HG03378 (cell line): ENCODE data around the gene ORMDL1.

ENCODE experiments used
- ATAC-seq: cut with Tn5 transposase; IDR thresholded peaks from one replicate; pipeline ENCODE4 v1.9.1; 2021; ENCODE audit warnings: mild to moderate bottlenecking, moderate library complexity; ENCODE audit not compliant: unreplicated experiment

The ORMDL1 gene

DNA sequence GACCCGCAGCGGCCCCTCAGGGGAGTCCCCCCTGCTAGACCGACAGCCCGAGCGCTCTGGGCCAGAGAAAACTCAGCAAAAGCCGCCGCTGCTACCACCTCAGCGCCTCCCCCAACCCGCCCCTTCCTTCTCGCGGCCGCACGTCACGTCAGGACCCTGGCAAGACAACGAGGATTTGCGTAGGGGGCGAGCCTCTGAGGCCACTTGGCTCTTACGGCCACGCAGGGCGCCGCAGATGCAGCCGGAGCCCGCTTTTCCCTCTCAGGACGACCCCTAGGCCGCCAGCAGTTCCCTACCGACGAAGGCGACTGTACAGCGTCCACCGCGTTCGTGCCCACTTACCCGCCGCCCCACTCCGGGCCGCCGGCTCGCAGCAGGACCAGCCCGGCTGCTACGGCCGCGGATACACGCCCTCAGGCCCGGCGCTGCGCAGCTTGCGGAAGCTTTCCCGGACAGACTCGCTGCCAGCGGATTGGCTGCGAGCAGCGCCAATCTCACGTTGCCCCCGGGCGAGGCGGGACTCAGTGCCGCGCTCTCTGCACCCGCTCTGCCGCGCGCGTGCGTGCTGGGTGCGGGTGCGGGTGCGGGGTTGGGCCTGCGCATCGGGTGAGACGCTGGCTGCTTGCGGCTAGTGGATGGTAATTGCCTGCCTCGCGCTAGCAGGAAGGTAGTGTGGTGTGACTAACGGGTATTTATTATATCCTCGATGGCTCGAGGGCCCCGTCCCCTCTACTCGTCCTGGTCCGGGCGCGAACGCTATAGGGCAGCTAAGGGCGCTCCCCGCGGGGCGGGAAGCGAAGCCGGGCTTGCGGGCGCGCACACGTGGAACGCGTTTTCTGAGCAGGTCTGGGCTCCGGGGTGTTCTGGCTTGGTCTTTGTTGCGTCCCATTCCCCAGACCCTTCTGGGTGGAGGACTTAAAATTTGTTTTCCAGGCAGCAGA lies at the start of gene ORMDL1, which contains the start of gene PMS1:
Gene ORMDL1, minus strand, starts transcription at position 413 of the 941 bp plus-strand sequence. CDS start 1,744 bp downstream, outside the sequence.
Gene PMS1, plus strand, starts transcription at position 524 of the 941 bp plus-strand sequence. CDS start 7,360 bp downstream, outside the sequence.
- ATAC-seq, result peak; percentile 92

- no peak for ATAC-seq
These were observed 46.4 kb upstream of the ORMDL1 start for GRCh38 chr2:189830510-189830909.

- ATAC-seq, result no peak
These were observed 45.1 kb upstream of the ORMDL1 start for GRCh38 chr2:189829102-189829833.

- ATAC-seq, result no peak
These were observed 41.9 kb upstream of the ORMDL1 start for GRCh38 chr2:189826039-189826438.

GRCh38 chr2:189824694-189825396 lies 40.7 kb upstream of the ORMDL1 start:
- no peak for ATAC-seq

GRCh38 chr2:189821953-189822748 lies 38.0 kb upstream of the ORMDL1 start:
- ATAC-seq, result no peak

- ATAC-seq, result no peak
These were observed 35.2 kb upstream of the ORMDL1 start for GRCh38 chr2:189819297-189819704.

DNA sequence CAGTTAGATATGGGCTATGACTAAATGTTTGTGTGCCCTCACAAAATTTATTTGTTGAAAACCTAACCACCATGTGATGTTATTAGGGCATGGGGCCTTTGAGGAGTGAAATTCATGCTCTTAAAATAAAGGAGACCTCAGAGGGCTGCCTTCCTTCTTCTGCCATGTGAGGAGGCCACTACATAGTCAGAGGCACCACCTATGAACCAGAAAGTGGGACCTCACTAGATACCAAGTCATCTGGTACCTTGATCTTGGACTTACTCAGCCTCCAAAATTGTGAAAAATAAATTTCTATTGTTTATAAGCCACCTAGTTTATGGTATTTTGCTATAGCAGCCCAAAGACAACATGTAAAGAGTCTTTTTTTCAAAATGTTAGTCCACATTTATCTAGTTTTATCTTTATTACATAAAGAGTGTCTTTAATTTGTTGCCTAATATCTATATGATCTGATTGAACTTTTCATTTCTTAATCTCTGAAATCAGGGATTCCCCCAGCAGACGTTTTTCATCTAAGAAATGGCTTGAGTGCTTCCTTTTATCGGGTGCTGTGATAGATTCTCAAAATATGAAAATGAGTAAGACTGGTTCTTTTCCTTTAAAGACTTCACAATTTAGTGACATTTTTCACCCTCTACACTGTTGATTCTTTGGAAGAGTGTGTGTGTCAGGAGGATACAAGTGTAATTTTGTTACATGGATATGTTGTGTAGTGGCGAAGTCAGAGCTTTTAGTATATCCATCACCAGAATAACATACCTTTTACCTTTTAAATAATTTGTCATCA lies 34.3 kb upstream of the ORMDL1 start:
- no peak for ATAC-seq

DNA sequence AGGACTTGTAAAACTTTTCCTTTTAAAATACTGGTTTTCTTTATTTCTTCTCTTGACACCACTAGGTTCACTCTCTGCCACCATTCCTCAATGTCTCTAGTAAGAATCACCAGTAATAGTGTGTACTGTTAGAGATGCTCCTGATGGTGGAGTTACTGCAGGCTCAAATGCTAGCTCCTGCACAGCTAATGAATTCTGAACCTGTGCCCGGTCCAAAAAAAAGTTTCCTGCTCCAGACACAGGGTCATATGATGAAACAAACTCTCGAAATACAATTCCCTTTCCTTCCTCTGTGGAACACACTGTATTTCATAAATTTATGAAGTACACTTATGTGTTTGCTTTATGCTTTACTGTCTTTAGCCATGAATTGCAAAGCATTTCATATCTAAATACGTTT lies 19.3 kb upstream of the ORMDL1 start:
- ATAC-seq, result no peak

GRCh38 chr2:189802396-189802912 lies 18.3 kb upstream of the ORMDL1 start:
- ATAC-seq, result no peak

DNA sequence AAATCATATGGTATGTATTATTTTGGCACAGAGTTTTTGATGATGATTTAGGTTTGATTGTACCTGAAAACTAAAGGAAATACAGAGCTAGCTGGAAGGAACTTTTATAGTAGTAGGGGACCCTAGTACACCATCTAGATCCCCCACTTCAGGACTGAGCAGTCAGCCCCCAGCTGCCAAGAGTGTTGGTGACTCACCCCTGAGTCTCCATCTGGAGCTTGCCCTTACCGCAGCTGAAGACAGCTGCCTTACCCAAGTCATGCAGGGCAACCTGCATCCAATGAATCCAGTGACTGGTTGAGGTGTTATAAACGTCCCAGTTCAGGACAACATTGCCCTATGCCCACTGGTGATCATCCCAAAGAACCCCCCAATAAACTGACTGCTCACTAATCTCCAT lies 15.4 kb upstream of the ORMDL1 start:
- no peak for ATAC-seq

- no peak for ATAC-seq
These were observed 14.8 kb upstream of the ORMDL1 start for GRCh38 chr2:189799030-189799331.

DNA sequence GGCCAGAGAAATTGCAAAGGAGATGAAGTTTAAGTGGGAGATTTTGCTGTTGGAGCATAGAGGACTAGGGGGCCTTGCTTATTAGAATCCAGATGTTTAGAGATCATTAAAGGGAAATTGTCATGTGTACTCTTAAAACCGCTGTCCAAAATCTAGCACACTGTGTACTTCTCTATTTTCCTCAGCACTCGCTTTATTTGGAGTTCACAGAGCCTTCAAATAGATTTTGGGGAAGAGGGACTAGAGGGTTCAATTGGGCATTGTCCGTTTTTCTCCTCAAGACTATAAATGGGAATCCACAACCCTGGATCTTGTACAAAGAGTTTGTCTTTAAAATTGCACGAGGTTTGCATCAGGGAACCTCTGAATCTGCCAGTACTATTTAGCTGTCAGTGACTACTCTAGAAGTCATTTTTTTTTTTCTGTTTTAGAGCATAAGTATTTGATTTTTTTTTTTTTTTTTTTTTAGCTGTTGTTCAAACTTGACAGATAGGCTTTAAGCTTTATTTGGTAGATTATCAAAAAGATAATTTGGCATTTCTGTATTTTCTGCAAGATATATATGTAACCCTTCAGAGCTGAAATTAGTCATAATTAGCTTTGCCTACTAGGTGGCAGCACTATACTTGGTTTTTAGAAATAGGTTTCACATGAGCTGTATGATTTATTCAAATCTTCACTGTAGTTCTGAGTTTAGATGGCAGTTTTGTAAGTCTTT lies 14.3 kb upstream of the ORMDL1 start:
- peak; percentile 80 for ATAC-seq

- ATAC-seq, result no peak
These were observed 13.8 kb upstream of the ORMDL1 start for GRCh38 chr2:189797902-189798301.

- ATAC-seq, result no peak
These were observed 10.2 kb upstream of the ORMDL1 start for GRCh38 chr2:189794310-189794709.

DNA sequence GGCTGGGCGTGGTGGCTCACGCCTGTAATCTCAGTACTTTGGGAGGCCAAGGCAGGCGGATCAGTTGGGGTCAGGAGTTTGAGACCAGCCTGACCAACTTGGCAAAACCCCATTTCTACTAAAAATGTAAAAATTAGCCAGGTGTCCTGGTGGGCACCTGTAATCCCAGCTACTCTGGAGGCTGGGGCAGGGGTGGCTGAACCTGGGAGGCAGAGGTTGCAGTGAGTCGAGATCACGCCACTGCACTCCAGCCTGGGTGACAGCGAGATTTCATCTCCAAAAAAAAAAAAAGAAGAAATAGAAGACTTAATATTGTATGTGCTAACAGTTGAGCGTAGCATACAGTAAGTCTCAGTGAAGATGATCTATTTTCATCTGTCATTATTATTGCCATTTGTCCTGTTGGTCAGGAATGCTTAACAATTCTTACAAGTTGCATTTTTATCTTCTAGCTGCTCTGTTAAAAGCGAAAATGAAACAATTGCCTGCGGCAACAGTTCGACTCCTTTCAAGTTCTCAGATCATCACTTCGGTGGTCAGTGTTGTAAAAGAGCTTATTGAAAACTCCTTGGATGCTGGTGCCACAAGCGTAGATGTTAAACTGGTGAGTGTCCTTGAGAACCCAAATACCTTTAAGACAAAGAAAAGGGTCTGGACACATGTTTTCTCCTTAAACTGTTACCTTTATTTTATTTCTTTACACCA lies 7.4 kb upstream of the ORMDL1 start:
- no peak for ATAC-seq

DNA sequence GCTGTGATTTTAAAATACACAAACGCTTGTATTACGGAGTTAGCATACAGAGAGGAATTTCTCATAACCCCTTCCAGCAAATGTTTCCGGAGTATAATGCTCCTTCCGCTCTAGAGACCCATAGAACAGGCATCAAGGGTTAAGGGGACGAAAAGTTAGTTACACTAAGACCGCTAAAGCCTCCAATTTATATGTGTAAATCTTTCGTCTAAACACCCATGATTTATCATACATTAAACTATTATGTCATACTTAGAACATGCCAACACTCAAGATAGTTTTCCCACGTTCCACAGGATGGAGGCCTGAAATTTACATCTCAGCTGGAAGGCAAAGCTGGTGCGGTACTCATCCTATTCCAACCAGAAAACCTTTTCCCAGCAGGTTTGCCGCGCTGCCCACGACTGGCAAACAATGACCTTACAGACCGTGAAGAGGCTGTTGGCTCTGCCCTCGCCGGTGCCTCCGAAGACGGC lies 650 bp downstream of the ORMDL1 start:
- peak; percentile 33 for ATAC-seq

DNA sequence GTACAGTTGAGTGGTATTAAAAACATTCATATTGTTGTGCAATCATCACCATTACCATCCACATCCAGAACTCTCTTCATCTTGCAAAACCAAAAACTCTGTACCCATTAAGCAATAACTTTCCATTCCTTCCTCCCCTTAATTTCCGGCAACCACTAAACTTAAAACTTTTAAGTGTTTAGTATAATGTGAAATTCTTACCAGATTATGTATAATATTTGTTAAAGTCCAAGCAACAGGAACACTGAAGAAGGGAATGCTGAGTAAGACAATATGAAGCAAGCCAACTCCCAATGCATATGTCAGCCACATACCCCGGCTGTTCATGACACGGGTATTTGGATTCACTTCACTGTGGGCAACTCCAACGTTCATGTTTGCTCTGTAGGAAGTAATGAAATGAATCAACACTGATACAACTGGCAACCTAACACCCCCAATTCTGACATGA lies 1.9 kb downstream of the ORMDL1 start:
- no peak for ATAC-seq
